ENCODE measurements around the gene LIMS2. TPM values are rescaled to one million over a fixed set of nuclear protein-coding genes. Genes with fewer than 3 reads are reported as not detected.

LIMS2 gene
- total RNA-seq, 2 donors from 2014 or later: 6.6 to 37.2 TPM

- DNase-seq: no peak
- H3K27ac ChIP-seq: no peak overlapping the region
Observed at GRCh38 chr2:127643439-127644065, 31.8 kb downstream of the LIMS2 start.

GRCh38 chr2:127642706-127643438 lies 32.5 kb downstream of the LIMS2 start:
- no peaks in the 10 kb centered on the region for H3K4me1 ChIP-seq
- H3K9ac ChIP-seq (ENCODE audit: low read depth in 2 of 2, low read length in 2 of 2): no peak overlapping the region
- H3K27ac ChIP-seq: no peak overlapping the region
- H3K9me3 ChIP-seq: no peaks in the 10 kb centered on the region
- DNase-seq: no peak
- H3K27me3 ChIP-seq: no peaks in the 10 kb centered on the region
- intact Hi-C loops (cut with DNase I): no loop called here
- no peak overlapping the region for H3K4me3 ChIP-seq
- TF ChIP-seq CTCF (IDR thresholded peaks at IDR 0.05): no peak
- no peaks in the 10 kb centered on the region for H3K36me3 ChIP-seq

More at GRCh38 chr2:127643439-127644065, 31.8 kb downstream of the LIMS2 start:
- no peak for TF ChIP-seq CTCF (IDR thresholded peaks at IDR 0.05)
- Histone ChIP-seq H3K9me3 (no peaks in the 10 kb centered on the region), H3K4me1 (no peaks in the 10 kb centered on the region), H3K4me3 (no peak overlapping the region), H3K27me3 (no peaks in the 10 kb centered on the region), H3K36me3 (no peaks in the 10 kb centered on the region), H3K9ac (ENCODE audit: low read depth in 2 of 2, low read length in 2 of 2) (no peak overlapping the region)
- intact Hi-C loops (cut with DNase I): no loop called here

GRCh38 chr2:127641846-127642507 lies 33.4 kb downstream of the LIMS2 start:
- DNase-seq: no peak
- intact Hi-C loops (cut with DNase I): no loop called here
- no peaks in the 10 kb centered on the region for H3K4me1 ChIP-seq
- no peak for TF ChIP-seq CTCF (IDR thresholded peaks at IDR 0.05)
- H3K4me3 ChIP-seq: no peak overlapping the region
- H3K27ac ChIP-seq: no peak overlapping the region
- H3K9ac ChIP-seq (ENCODE audit: low read depth in 2 of 2, low read length in 2 of 2): no peak overlapping the region
- H3K9me3 ChIP-seq: no peaks in the 10 kb centered on the region
- H3K27me3 ChIP-seq: no peaks in the 10 kb centered on the region
- no peaks in the 10 kb centered on the region for H3K36me3 ChIP-seq

- Histone ChIP-seq H3K9me3 (no peaks in the 10 kb centered on the region), H3K27me3 (no peaks in the 10 kb centered on the region), H3K4me1 (no peaks in the 10 kb centered on the region), H3K36me3 (no peaks in the 10 kb centered on the region), H3K4me3 (no peak overlapping the region), H3K9ac (ENCODE audit: low read depth in 2 of 2, low read length in 2 of 2) (no peak overlapping the region), H3K27ac (no peak overlapping the region)
- no peak for TF ChIP-seq CTCF (IDR thresholded peaks at IDR 0.05)
- intact Hi-C loops (cut with DNase I): no loop called here
- no peak for DNase-seq
Observed at GRCh38 chr2:127641133-127641532, 34.2 kb downstream of the LIMS2 start.

- intact Hi-C loops (cut with DNase I): no loop called here
- H3K9ac ChIP-seq (ENCODE audit: low read depth in 2 of 2, low read length in 2 of 2): no peak overlapping the region
- H3K4me1 ChIP-seq: no peaks in the 10 kb centered on the region
- no peaks in the 10 kb centered on the region for H3K27me3 ChIP-seq
- no peaks in the 10 kb centered on the region for H3K36me3 ChIP-seq
- no peak for DNase-seq
- no peak overlapping the region for H3K27ac ChIP-seq
- TF ChIP-seq CTCF (IDR thresholded peaks at IDR 0.05): peak; percentile 22
- no peaks in the 10 kb centered on the region for H3K9me3 ChIP-seq
- no peak overlapping the region for H3K4me3 ChIP-seq
Observed at GRCh38 chr2:127640082-127641072, 35.0 kb downstream of the LIMS2 start.

Data from colonic mucosa (tissue), 4 donors.